Parathyroid adenoma (tissue), 2 donors: ENCODE results near the gene C2CD4B.
A peak's percentile ranks its signal among the peaks of the same experiment; 100 is the strongest.

Experiments used
- H2AFZ ChIP-seq: fragments of 300-600 bp; sonication (generic); one replicate; pipeline ENCODE4 v1.7.0; 2017; ENCODE audit warnings: antibody characterized with exemption, mild to moderate bottlenecking
- H3K27ac ChIP-seq: fragments of 300-600 bp; sonication (generic); one replicate; pipeline ENCODE4 v1.7.0; 2017
- H3K27me3 ChIP-seq: fragments of 300-600 bp; sonication (generic); one replicate; pipeline ENCODE4 v1.7.0; 2017; ENCODE audit warnings: low read length; ENCODE audit not compliant: control insufficient read depth, insufficient read depth
- H3K36me3 ChIP-seq: fragments of 300-600 bp; sonication (generic); one replicate; pipeline ENCODE4 v1.7.0; 2017; ENCODE audit warnings: low read length; ENCODE audit not compliant: control insufficient read depth, insufficient read depth
- H3K4me1 ChIP-seq: fragments of 300-600 bp; sonication (generic); one replicate; pipeline ENCODE4 v1.7.0; 2017; ENCODE audit warnings: control low read depth
- H3K4me2 ChIP-seq: fragments of 300-600 bp; sonication (generic); one replicate; pipeline ENCODE4 v1.7.0; 2017; ENCODE audit warnings: low read length
- H3K4me3 ChIP-seq: fragments of 300-600 bp; sonication (generic); one replicate; pipeline ENCODE4 v1.7.0; 2017; ENCODE audit warnings: low read depth, low read length
- H3K79me2 ChIP-seq: fragments of 300-600 bp; sonication (generic); one replicate; pipeline ENCODE4 v1.7.0; 2017; ENCODE audit warnings: control low read depth
- H3K9ac ChIP-seq: fragments of 300-600 bp; sonication (generic); one replicate; pipeline ENCODE4 v1.7.0; 2017; ENCODE audit warnings: mild to moderate bottlenecking
- H3K9me3 ChIP-seq: fragments of 300-600 bp; sonication (generic); one replicate; pipeline ENCODE4 v1.7.0; 2017; ENCODE audit warnings: low read length; ENCODE audit not compliant: control insufficient read depth
- CTCF ChIP-seq: fragments of 300-600 bp; sonication (generic); IDR thresholded peaks from one replicate; pipeline ENCODE4 v1.7.0; 2017; ENCODE audit warnings: antibody characterized with exemption, mild to moderate bottlenecking
- donor health status: primary hyperparathyroidism.

The C2CD4B gene

GRCh38 chr15:62163397-62164013 is 1.6 kb downstream of the C2CD4B start:
- Histone ChIP-seq H3K79me2 (no peaks in the 10 kb centered on the region), H3K4me3 (no peak overlapping the region), H3K27me3 (no peaks in the 10 kb centered on the region), H3K9ac (no peak overlapping the region), H2AFZ (peak overlapping the region; percentile 38), H3K36me3 (no peaks in the 10 kb centered on the region), H3K4me2 (no peak overlapping the region), H3K27ac (no peak overlapping the region), H3K9me3 (no peaks in the 10 kb centered on the region), H3K4me1 (no peaks in the 10 kb centered on the region)
- TF ChIP-seq CTCF = no peak

GRCh38 chr15:62153228-62153627 is 11.9 kb downstream of the C2CD4B start:
- Histone ChIP-seq H3K27me3 (no peaks in the 10 kb centered on the region), H3K36me3 (no peaks in the 10 kb centered on the region), H3K4me2 (no peak overlapping the region), H3K4me1 (no peaks in the 10 kb centered on the region), H3K9me3 (no peaks in the 10 kb centered on the region), H3K79me2 (no peaks in the 10 kb centered on the region), H2AFZ (no peak overlapping the region), H3K4me3 (no peak overlapping the region), H3K27ac (no peak overlapping the region), H3K9ac (no peak overlapping the region)
- no peak for TF ChIP-seq CTCF

GRCh38 chr15:62150445-62150844 is 14.6 kb downstream of the C2CD4B start:
- Histone ChIP-seq H3K36me3 (no peaks in the 10 kb centered on the region), H3K9ac (no peak overlapping the region), H3K9me3 (no peaks in the 10 kb centered on the region), H3K4me3 (no peak overlapping the region), H3K4me1 (no peaks in the 10 kb centered on the region), H3K4me2 (no peak overlapping the region), H2AFZ (no peak overlapping the region), H3K27me3 (no peaks in the 10 kb centered on the region), H3K27ac (no peak overlapping the region), H3K79me2 (no peaks in the 10 kb centered on the region)
- no peak for TF ChIP-seq CTCF

- Histone ChIP-seq H3K27ac (no peak overlapping the region), H3K4me3 (no peak overlapping the region), H3K27me3 (no peaks in the 10 kb centered on the region), H3K36me3 (no peaks in the 10 kb centered on the region), H3K9me3 (no peaks in the 10 kb centered on the region), H3K79me2 (no peaks in the 10 kb centered on the region), H3K4me2 (no peak overlapping the region), H2AFZ (no peak overlapping the region), H3K4me1 (no peaks in the 10 kb centered on the region), H3K9ac (no peak overlapping the region)
- no peak for TF ChIP-seq CTCF
Measured at GRCh38 chr15:62149729-62150128, 15.4 kb downstream of the C2CD4B start.

GRCh38 chr15:62147551-62147950 is 17.5 kb downstream of the C2CD4B start:
- Histone ChIP-seq H3K4me2 (no peak overlapping the region), H3K9me3 (no peaks in the 10 kb centered on the region), H3K27ac (no peak overlapping the region), H2AFZ (no peak overlapping the region), H3K9ac (no peak overlapping the region), H3K36me3 (no peaks in the 10 kb centered on the region), H3K4me3 (no peak overlapping the region), H3K79me2 (no peaks in the 10 kb centered on the region), H3K4me1 (no peaks in the 10 kb centered on the region), H3K27me3 (no peaks in the 10 kb centered on the region)
- no peak for TF ChIP-seq CTCF
